Kidney epithelial cell (primary cell): ENCODE measurements around the gene ERICH2. TPM values are rescaled to one million over a fixed set of nuclear protein-coding genes. Genes with fewer than 3 reads are reported as not detected.

Experiments
- DNase-seq: peaks from one replicate; pipeline ENCODE4 v3.0.0-alpha.2; 2010; ENCODE audit warnings: low read depth
- H3K27me3 ChIP-seq: 2 replicates; pipeline ENCODE4 v1.6.0; 2011; ENCODE audit warnings: low read length; ENCODE audit not compliant: control insufficient read depth, insufficient read depth
- H3K36me3 ChIP-seq: 2 replicates; pipeline ENCODE4 v1.5.1; 2011; ENCODE audit warnings: low read length; ENCODE audit not compliant: control insufficient read depth, insufficient read depth
- H3K4me3 ChIP-seq: 2 replicates; pipeline ENCODE4 v1.5.1; 2011; ENCODE audit warnings: low read depth, mild to moderate bottlenecking, control low read depth, low read length
- CTCF ChIP-seq: IDR thresholded peaks from 2 replicates; pipeline ENCODE4 v1.5.1; 2011; ENCODE audit warnings: mild to moderate bottlenecking, moderate library complexity, low read length, control low read depth, inconsistent platforms; ENCODE audit not compliant: insufficient read depth, poor library complexity, severe bottlenecking
- total RNA-seq: library from RNA; depleted of rRNA; stranded (reverse); fragments of >200 nt; gene quantifications from 2 replicates; pipeline ENCODE4 v1.2.3, GENCODE V29; 2015

The ERICH2 gene
- total RNA-seq, 1 donor from 2014 or later: 0.50 TPM

GRCh38 chr2:170819680-170820664 is 49.8 kb downstream of the ERICH2 start:
- TF ChIP-seq CTCF: no peak
- H3K4me3 ChIP-seq: no peak overlapping the region
- no peaks in the 10 kb centered on the region for H3K36me3 ChIP-seq
- no peak for DNase-seq
- peaks cover 65% of the 10 kb centered on the region for H3K27me3 ChIP-seq

- TF ChIP-seq CTCF: no peak
- peaks cover 58% of the 10 kb centered on the region for H3K27me3 ChIP-seq
- DNase-seq: no peak
- H3K4me3 ChIP-seq: no peak overlapping the region
- H3K36me3 ChIP-seq: no peaks in the 10 kb centered on the region
These were observed 50.8 kb downstream of the ERICH2 start for GRCh38 chr2:170820757-170821530.

- Histone ChIP-seq H3K27me3 (peaks cover 61% of the 10 kb centered on the region), H3K4me3 (no peak overlapping the region), H3K36me3 (no peaks in the 10 kb centered on the region)
- no peak for DNase-seq
- no peak for TF ChIP-seq CTCF
These were observed 51.5 kb downstream of the ERICH2 start for GRCh38 chr2:170821531-170822289.

- TF ChIP-seq CTCF: peak; percentile 63
- H3K27me3 ChIP-seq: peaks cover 64% of the 10 kb centered on the region
- H3K4me3 ChIP-seq: peak overlapping the region; percentile 25
- DNase-seq: no peak
- no peaks in the 10 kb centered on the region for H3K36me3 ChIP-seq
These were observed 52.3 kb downstream of the ERICH2 start for GRCh38 chr2:170822290-170823087.
